ENCODE data around the gene PTPRF.
A peak's percentile ranks its signal among the peaks of the same experiment; 100 is the strongest.

Gene PTPRF

DNA sequence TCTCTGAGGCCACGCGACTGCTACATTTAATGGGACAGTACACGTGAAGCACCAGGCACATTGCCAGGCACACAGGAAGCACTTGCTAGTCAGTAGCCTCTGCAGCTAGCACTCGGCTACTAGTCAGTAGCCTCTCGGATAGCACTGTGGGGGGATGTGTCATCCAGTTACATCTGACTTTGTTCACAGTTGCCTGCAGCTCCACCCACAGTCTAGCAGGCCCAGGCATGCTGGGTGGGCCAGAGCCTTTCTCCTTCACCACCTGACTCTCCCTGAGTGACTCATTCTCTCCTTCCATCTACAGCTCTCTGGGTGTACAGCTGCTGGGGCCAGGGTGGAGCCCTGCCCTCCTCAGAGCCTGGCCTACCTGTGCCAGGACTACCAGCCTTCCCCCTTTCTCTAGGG is 51.5 kb downstream of the PTPRF start:
- peak; percentile 22 for DNase-seq (ENCODE audit: low spot score)

DNA sequence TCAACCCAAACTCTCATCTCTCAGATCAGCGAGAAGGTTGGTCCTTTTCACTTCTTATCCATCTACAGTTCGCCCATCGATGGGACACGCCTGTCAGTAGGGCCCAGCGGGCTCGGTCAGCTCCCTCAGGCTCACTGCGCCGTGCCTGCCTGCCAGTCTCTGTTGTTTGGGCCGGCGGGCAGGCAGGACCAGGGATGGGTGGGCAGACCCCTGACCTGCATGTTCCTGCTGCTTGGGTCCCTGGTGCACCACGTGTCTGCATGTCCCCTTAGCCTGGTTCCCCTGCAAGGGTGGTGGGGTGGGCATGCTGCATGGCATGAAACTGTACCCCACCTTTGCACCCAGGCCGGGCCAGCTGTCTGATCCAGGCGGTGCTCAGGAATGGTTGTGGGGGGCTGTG is 52.4 kb downstream of the PTPRF start:
- no peak for DNase-seq (ENCODE audit: low spot score)

- no peak for DNase-seq (ENCODE audit: low spot score)
Observed at GRCh38 chr1:43584204-43584603, 53.5 kb downstream of the PTPRF start.

GRCh38 chr1:43585557-43585956 is 54.9 kb downstream of the PTPRF start:
- DNase-seq (ENCODE audit: low spot score), result no peak

DNA sequence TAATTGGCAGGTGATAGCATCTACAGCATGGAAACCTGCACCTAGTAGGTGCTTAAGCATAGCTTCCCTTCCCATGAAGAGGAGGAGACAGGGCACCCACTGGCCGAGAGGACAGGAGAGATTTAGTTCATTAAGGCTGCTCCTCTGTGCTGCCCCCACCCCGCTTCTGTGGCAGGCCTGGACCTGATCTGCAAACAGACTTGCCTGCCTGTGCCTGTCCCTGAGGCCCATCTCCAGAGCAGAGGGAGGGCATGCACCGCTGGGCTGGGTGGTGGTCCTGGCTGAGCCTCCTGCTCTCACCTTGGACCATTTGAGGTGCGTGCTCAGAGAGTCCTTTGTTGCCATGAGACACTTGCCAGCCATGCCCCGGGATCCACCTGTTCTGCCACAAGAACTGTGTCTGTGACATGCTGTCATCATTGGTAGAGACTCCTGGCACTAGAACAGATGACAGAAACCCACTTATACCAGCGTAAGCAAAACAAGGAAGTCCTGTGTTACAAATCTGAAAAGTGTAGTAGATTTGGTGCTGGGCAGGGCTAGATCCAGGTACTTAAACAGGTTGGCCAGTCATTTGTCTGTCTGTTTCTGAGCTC is 55.6 kb downstream of the PTPRF start:
- no peak for DNase-seq (ENCODE audit: low spot score)

GRCh38 chr1:43587001-43587400 is 56.3 kb downstream of the PTPRF start:
- no peak for DNase-seq (ENCODE audit: low spot score)

- DNase-seq (ENCODE audit: low spot score), result no peak
Observed at GRCh38 chr1:43587594-43587993, 56.9 kb downstream of the PTPRF start.

DNA sequence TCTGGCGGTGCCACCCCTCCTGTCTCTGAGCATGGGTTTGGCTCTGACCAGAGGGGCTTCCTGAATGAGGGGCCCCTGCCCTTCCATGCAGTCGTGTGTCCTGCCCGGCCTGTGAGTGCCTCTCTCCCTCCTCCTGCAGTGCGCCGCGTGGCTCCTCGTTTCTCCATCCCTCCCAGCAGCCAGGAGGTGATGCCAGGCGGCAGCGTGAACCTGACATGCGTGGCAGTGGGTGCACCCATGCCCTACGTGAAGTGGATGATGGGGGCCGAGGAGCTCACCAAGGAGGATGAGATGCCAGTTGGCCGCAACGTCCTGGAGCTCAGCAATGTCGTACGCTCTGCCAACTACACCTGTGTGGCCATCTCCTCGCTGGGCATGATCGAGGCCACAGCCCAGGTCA is 57.9 kb downstream of the PTPRF start:
- DNase-seq (ENCODE audit: low spot score), result no peak

DNA sequence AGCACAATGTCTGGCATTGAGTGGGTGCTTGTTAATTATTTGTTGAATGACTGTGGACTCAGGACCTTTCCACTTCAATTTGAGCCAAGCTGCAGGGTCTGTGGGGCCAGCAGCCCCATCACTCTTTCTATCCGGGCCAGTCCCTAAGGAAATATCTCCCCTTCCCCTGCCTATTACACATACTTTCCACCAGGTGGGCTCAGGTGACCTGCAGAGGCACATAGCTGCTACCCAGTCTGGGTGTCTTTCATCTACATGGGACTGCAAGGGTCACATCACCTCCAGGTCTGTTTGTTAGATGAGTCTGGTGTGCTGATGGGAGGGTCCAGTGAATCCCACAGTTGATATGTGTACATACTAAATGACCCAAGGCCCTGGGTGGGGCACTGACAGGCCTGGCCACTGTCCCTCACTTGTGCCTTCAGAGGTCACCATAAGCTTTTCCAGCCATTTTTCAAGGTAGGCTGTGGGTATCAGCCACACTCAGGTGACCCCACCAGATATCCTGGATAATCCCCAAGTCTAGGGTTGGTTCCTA is 59.8 kb downstream of the PTPRF start:
- DNase-seq (ENCODE audit: low spot score), result no peak

DNA sequence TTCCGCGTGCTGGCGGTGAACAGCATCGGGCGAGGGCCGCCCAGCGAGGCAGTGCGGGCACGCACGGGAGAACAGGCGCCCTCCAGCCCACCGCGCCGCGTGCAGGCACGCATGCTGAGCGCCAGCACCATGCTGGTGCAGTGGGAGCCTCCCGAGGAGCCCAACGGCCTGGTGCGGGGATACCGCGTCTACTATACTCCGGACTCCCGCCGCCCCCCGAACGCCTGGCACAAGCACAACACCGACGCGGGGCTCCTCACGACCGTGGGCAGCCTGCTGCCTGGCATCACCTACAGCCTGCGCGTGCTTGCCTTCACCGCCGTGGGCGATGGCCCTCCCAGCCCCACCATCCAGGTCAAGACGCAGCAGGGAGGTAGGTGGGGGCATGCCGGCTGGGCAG is 60.5 kb downstream of the PTPRF start:
- DNase-seq (ENCODE audit: low spot score), result no peak

DNA sequence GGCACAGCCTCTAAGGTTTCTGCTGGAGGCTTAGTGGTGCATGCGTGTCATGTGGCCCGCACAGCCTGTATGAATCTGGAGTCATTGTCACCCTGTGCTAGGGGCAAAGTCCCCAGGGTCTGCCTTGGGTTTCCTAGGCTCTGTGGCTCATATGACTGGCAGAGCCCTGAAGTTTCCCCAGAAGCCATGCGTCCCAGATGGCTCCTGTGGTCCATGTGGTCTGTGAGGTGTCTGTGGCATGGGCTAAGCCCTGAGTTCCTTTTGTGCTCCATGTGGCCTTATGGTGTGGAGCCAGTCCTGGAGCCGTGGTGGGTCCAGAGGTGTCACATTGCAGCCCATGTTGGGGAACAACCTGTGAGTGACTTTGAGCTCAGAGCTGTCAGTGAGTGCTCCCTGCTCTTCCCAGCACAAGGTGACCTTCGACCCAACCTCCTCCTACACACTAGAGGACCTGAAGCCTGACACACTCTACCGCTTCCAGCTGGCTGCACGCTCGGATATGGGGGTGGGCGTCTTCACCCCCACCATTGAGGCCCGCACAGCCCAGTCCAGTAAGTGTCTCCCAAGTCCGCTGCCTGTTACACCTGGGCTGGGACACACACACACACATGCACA is 61.5 kb downstream of the PTPRF start:
- DNase-seq (ENCODE audit: low spot score), result no peak

- no peak for DNase-seq (ENCODE audit: low spot score)
Observed at GRCh38 chr1:43592974-43593683, 62.4 kb downstream of the PTPRF start.

GRCh38 chr1:43596579-43596978 is 65.9 kb downstream of the PTPRF start:
- DNase-seq (ENCODE audit: low spot score), result no peak

DNA sequence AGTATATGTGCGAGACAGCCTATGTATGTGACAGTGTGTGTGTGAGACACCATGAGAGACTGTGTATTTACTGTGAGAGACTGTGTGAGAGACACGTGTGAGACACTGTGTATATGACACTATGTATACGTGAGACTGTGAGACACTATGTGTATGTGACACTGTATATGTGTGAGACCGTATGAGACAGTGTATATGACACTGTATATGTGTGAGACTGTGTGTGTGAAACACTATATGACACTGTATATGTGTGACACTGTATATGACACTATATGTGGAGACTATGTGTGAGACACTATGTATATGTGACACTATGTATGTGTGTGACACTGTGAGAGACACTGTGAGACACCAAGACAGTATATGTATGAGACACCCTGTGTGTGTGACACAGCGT is 66.3 kb downstream of the PTPRF start:
- DNase-seq (ENCODE audit: low spot score), result no peak

- no peak for DNase-seq (ENCODE audit: low spot score)
Observed at GRCh38 chr1:43597721-43598120, 67.0 kb downstream of the PTPRF start.

DNA sequence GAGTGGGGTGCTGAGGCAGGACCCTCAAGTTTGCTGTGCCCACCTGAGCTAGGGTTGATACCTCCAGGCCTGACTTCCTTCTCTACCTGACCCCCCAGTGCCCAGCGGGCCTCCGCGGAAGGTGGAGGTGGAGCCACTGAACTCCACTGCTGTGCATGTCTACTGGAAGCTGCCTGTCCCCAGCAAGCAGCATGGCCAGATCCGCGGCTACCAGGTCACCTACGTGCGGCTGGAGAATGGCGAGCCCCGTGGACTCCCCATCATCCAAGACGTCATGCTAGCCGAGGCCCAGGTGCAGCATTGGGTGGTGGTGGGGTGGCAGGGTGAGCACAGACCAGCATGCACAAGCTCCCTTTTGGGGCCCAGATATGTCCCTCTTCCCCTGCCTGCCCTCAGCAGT is 67.9 kb downstream of the PTPRF start:
- DNase-seq (ENCODE audit: low spot score), result no peak

- no peak for DNase-seq (ENCODE audit: low spot score)
Observed at GRCh38 chr1:43600033-43601020, 69.6 kb downstream of the PTPRF start.

GRCh38 chr1:43602990-43603389 is 72.3 kb downstream of the PTPRF start:
- DNase-seq (ENCODE audit: low spot score), result no peak

DNA sequence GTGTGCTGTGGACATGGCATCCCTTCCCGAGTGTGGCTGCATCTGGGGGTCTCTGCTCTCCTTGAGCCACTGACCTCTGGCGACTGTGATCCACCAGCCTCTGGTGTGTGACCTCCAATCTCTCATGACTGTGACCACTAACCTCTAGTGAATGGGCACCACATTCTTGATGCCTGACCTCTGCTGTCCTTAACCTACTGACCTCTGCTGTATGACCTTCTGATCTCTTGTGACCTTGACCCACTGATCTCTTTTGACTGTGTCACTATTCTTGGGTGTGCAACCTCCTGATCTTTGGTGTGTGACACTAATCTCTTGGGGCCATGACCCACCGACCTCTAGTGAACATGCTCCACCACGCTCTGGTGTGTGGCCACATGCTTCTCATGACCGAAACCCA is 73.5 kb downstream of the PTPRF start:
- no peak for DNase-seq (ENCODE audit: low spot score)

GRCh38 chr1:43605157-43605556 is 74.5 kb downstream of the PTPRF start:
- DNase-seq (ENCODE audit: low spot score), result no peak

DNA sequence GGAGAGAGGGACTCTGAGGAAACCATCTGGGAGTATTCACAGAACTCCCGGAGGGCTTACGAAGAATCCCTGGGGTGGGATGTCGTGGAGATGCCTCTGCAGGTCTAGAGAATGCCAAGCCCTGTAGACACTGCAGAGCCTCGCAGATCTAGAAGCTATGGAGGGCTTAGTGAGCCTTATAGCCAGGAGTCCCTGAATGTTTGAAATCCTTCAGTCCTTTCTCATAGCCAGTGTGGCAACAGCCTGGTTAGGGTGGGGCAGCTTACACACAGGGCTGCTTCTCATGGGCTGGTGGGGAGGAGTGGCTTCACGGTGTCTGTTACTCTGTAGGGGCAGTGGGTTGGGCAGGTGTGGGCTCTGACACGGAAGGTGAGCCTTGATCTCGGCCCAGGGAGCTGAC is 75.1 kb downstream of the PTPRF start:
- DNase-seq (ENCODE audit: low spot score), result no peak

- no peak for DNase-seq (ENCODE audit: low spot score)
Observed at GRCh38 chr1:43606624-43607023, 75.9 kb downstream of the PTPRF start.

Measured in hematopoietic multipotent progenitor cell treated with erythropoietin and hydrocortisone succinate and interleukin-3 and kit ligand, for 15 days (in vitro differentiated cells).